GM19372 (cell line): Measurements from ENCODE around the gene SMOC1.
"Not testable (repeated sequence)": the region's sequence is repeated elsewhere in the genome, so short reads cannot be mapped to it uniquely, and the experiment has no call there.

Experiments
- ATAC-seq: cut with Tn5 transposase; IDR thresholded peaks from one replicate; pipeline ENCODE4 v1.9.1; 2021; ENCODE audit warnings: mild to moderate bottlenecking, low read depth, moderate library complexity; ENCODE audit not compliant: unreplicated experiment

Gene SMOC1

GRCh38 chr14:69896080-69896479, 16.9 kb downstream of the SMOC1 start:
- ATAC-seq = no peak

DNA sequence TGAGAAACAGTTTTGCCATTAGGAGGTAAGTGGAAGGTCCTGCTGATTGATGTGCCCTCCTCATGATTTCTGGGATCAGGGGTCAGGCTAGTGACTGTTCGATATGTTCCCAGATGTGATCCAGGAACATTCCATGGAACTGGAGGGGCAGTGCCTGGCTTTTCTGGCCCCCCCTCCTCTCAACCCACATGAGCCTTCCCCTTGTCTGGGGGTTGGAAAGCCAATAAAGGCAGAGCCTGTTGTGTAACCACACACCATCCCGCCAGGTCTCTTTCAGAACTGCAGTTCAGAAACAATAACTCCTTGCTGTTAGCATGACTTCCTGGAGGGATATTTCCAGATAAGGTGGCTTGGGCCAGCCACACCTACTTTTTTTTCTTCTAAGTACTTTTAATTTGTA, 17.8 kb downstream of the SMOC1 start:
- no peak for ATAC-seq

DNA sequence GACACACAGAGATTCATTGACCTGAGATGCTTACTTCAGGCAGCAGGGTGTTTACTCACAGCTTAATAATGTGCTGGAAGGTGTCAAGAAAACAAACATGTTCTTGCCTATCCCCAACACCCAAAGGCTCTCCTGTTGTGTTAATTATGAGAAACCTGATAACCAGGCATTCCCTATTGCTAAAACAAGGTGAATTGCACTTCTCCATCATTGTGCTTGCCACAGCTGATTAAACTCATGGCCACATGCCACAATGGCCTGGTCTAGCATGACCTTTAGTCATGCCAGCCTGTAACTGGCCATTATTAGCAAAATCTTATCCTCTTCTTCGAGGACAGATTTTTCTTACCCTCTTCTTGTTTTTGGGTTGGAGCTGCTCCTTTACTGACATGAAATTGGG, 21.4 kb downstream of the SMOC1 start:
- ATAC-seq = no peak

DNA sequence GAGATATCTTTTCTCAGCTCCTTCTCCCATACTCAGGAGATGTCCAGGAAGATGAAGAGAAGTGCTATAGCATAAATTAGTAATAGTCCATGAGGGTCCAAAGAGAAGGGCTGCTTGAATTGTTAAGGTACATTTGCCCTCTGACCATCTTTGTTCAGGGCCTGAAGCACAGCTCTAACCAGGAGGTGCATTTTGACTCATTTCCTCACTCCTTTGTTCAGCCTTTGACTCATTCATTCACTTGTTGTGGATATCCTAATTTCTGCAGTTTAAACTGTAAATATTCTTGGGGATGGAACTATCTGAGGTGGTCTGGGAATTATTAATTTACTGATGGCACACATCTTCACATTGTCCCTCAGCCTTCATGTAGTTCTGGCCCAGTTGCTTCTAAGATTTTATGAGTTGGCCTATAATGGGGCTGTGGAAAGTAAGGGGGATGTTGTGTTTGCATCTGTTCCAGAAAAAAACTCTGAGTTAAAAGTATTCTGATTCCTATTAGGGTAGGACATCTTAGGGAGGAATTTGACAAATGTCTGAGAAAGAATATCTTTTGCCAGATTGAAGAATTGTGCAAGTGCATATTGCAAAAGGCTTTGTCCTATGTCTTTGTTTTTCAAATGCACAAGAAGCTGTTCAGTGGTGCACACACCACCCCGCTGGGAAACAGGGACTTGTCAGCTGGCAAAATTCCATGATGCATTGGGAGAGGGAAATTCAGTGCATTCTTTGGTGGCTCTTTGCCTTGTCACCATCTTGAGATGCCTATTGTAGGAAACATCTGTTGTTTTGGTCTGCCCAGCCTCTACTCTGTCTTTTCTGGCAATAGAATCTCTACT, 22.1 kb downstream of the SMOC1 start:
- ATAC-seq = no peak

GRCh38 chr14:69903046-69903445, 23.8 kb downstream of the SMOC1 start:
- not testable (repeated sequence) for ATAC-seq

DNA sequence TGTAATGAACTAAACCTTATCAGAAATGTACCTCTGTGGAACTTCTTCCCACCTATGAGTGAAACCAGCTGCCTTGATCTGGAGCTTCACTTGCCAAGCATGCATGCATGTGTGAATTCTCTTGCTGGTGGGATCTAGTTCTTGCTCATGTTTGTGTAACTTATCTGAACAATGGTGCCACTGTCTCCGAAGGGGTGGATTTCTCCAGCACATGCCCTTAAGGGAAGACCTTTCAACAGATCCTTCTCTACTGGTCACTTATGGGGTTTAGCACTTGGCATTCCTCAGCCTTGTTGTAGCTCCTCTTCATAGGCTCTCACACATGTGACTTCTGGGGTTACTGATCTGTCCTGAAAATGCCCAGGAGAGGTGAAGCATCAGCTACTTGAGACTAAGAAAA, 25.0 kb downstream of the SMOC1 start:
- ATAC-seq = no peak

DNA sequence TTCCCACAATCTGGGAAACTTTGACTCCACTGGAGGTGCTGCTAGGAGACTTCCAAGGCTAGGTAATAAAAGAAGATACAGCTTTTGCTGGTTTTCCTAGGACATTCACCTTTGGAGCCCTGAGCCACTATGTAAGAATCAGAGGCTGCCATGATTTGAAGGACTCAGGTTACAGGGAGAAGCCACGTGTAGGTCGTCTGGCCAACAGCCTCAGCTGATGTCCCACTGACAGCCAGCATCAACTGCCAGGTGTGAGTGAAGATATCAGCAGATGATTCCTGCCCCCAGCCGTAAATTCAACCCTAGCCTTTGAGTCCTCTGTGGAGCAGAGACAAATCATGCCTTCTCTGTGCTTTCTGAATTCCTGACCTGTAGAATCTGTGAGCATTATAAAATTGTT, 27.0 kb downstream of the SMOC1 start:
- ATAC-seq = no peak

GRCh38 chr14:69909826-69910550, 30.8 kb downstream of the SMOC1 start:
- no peak for ATAC-seq

- no peak for ATAC-seq
These were observed 31.7 kb downstream of the SMOC1 start for GRCh38 chr14:69910871-69911270.

DNA sequence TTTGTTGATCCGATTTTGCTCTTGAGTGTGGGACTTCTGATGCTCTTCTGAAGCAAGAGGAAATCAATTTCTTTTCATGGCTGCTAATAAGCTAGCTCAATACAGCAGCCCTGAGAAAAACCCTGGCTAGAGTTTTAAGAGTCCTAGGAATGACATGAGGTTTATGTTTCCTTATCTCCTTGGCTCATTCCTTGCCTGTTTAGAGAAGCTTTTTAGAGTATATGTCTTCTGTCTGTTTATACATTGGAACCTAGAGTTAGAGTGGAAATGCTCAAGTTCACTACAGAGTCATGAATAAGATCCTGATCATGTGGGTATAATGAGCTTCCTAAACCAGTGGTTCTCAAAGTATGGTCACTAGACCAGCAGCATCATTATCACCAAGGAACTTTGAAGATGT, 34.5 kb downstream of the SMOC1 start:
- ATAC-seq = no peak

GRCh38 chr14:69916396-69916795, 37.2 kb downstream of the SMOC1 start:
- ATAC-seq = no peak

DNA sequence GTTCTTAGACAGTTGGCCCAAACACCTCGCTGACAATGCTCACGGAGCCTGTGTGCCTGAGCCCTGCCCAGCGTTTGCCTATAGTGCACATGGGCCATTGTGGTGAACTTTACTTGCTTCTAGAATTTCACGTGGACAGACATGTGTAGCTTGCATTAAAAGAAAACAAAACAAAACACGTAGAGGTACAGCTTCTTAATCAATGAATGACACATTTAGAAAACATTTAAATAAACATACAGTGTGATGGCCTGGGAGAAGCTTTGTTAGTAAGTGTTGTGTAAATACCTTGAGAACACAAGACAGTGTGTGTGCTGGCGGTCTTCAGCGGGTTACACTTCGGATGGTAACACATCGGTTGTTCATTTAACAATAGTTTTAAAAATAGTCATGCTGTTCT, 38.1 kb downstream of the SMOC1 start:
- no peak for ATAC-seq

DNA sequence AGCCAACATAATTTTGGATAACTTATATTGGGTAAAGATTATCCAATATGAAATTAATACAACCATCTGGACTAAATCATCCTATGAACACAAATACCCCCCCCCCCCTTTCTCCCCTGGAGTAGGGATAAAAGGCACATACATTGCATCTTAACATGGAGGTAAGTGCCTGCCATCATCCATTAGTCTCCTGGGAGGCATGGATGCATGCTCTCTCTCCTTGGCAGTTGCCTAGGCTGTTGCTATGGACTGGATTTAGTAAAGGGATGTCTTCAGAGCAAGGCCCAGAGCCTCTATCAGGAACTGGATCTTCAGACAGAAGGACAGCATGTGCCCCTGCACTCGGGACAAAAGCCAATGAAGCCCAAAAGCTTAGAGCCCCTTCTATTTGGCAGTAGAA, 40.6 kb downstream of the SMOC1 start:
- ATAC-seq = no peak

DNA sequence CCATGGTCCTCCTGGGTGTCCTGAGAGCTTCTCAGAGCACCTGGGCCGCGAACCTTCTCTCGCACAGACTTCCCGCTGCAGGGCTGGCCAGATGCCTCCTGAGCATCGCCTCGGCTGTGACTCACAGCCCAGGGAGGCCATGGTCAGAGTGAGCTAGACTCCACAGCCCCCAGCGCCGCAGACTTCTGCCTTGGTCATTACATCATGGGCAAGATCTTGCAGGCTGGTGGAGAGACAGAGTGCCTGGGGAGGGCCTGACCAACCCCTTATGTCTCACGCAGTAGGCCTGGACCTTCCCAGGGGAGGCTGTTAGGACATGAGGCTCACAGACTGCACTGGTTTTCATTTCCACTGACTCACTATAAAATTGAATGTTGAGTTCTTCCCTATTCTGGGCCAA, 41.8 kb downstream of the SMOC1 start:
- no peak for ATAC-seq

- no peak for ATAC-seq
These were observed 43.0 kb downstream of the SMOC1 start for GRCh38 chr14:69922198-69922597.

DNA sequence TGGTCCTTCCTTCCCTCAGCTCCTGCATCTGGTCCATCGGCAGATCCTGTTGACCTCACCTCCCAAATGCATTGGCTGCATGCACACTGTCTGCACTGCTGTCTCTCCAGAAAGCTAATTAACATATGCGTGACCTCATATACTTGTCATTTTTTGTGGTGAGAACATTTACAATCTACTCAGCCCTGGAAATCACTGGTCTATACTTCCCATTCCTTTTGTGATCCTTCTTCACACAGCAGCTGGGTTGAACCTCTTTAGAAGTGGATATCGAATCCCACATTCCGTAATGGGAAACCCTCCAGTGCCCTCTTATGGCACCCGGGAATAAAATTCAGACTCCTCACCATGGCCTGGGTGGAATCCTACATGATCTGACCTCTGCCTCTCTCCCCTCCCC, 45.0 kb downstream of the SMOC1 start:
- ATAC-seq = no peak

GRCh38 chr14:69928111-69928523, 48.9 kb downstream of the SMOC1 start:
- ATAC-seq = no peak

DNA sequence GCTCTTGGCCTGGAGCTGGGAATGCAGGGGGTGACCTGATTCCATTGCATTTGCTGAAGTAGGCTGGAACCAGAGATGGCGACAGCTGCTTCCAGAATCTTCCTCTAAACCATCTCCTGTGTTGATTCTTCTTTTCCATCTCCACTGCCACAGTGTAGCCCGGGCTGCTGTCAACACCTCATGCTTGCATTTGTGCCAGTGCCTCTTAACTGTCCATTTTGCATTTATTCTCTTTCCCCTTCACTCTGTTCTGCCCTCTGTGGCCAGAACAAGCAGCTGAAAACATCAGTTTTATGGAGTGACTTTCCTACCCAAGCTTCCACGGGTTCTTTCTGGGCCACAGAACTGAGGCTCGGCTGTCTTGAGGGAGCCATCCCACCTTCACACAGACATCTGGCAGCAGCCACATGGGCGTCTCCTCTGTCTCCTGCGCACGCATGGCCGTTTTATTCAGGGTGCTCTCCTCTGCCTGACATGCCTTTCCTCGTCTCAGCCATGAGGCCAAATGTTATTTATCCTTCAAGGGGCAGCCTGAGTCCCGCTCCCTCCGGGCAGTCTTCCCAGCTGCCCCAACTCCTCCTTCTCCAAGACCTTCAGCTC, 51.7 kb downstream of the SMOC1 start:
- no peak for ATAC-seq

GRCh38 chr14:69931960-69932359, 52.7 kb downstream of the SMOC1 start:
- no peak for ATAC-seq

DNA sequence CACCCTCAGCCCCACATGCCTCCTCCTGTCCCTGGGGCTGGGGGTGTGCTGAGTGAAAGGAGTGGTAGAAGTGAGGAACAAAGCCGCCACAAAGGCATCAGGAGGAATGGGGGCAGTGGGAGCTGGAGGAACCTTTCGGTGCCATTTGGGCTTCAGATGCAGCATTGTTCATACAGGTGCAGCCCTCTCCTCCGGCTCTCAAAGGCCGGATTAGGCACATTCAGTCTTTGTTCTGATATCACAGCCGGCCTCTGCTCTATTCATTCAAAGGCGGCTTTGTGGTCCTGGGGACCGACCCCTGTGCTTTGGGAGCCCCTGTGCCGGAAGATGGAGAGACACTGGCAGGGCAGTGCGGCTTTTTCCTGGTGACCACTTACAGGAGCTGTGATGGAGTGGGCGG, 53.2 kb downstream of the SMOC1 start:
- ATAC-seq = no peak

DNA sequence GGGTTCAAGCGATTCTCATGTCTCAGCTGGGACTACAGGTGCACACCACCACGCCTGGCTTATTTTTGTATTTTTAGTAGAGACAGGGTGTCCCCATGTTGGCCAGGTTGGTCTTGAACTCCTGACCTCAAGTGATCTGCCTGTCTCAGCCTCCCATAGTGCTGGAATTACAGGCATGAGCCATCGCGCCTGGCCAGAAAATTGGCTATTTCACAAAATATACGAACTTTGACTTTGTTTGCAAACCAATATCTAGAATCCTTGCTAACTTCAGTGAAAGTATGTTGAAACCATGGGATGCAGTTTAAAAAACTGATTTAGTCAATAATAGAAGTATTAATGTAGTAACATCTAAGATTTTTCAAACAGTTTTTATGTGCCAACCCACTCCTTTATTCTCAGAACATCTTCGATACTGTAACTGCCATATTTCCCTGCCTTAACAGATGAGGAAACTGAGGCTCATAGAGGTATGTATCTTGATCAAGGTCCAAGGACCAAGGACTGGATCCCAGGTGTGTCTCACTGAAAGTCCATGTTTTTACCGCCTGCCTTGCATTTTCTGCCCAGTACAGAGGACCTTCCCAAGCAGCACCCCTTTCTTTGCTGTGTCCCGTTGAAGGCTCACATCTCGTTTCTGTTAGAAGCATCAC, 54.5 kb downstream of the SMOC1 start:
- no peak for ATAC-seq
